ENCODE data around the gene BLACAT1. TPM values are rescaled to one million over a fixed set of nuclear protein-coding genes. Genes with fewer than 3 reads are reported as not detected.

Gene BLACAT1
- total RNA-seq, 1 experiment from 2014 or later, result 0.31 TPM

DNA sequence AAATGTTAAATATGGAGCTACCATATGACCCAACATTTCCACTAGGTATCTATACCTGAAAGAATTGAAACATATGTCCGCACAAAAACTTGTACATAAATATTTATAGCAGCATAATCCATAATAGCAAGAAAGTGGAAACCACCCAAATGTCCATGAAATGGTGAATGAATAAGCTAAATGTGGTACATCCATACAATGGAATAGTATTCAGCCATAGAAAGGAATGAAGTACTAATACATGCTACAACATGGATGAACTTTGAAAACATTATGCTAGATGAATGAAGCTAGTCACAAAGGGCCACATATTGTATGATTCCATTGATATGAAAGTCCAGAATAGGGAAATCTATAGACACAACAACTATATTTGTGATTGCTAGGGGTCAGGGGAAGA lies 20.0 kb upstream of the BLACAT1 start:
- Histone ChIP-seq H3K9me3 (ENCODE audit: control insufficient read depth, insufficient read depth, low read depth, low read length) (peaks cover 5% of the 10 kb centered on the region; the same call in 1 of the 2 replicates), H3K36me3 (ENCODE audit: control insufficient read depth, insufficient read depth, low read length) (no peaks in the 10 kb centered on the region), H3K27ac (ENCODE audit: low read length) (no peak overlapping the region), H3K4me3 (ENCODE audit: low read depth in 2 of 2, low read length in 2 of 2) (no peak overlapping the region), H3K27me3 (ENCODE audit: control insufficient read depth, insufficient read depth, low read length) (no peaks in the 10 kb centered on the region), H3K4me1 (ENCODE audit: control insufficient read depth, insufficient read depth, low read length) (peaks cover 28% of the 10 kb centered on the region)
- ChIA-PET POLR2A (interaction anchor here (0.6 kb wide), 1 partner anchor 24 kb away, joined by 5 read pairs; no protein-coding TSS in a partner anchor), CTCF (interaction anchor here (0.6 to 1.5 kb wide), 2 partner anchors 10 to 48 kb away, joined by 3 to 6 read pairs (median 5); no protein-coding TSS in a partner anchor)
- in situ Hi-C loops (cut with HindIII; ENCODE audit: low pct_unique_long_range_greater_than_20kb, low sequenced_read_pairs), result no loop called here
- BruUV-seq (replicated peaks), result no TSS peak
- TF ChIP-seq REST (IDR thresholded peaks at IDR 0.05; ENCODE audit: insufficient read depth in 1 of 2, low read depth in 2 of 2, low read length in 1 of 2), result no peak
- no peak for TF ChIP-seq POLR2AphosphoS5 (IDR thresholded peaks at IDR 0.05; ENCODE audit: low read depth, low read length)
- TF ChIP-seq TCF7L2 (IDR thresholded peaks at IDR 0.05; ENCODE audit: low read depth, low read length), result no peak
- TF ChIP-seq CTCF (IDR thresholded peaks at IDR 0.05), result no peak
- TF ChIP-seq SIN3A (IDR thresholded peaks at IDR 0.05; ENCODE audit: borderline replicate concordance, insufficient read depth, low read depth, low read length), result no peak
- intact Hi-C loops (cut with micrococcal nuclease; ENCODE audit: unreplicated experiment), result no loop called here
- no peak for ATAC-seq
- DNase-seq (ENCODE audit: low read depth, low spot score), result no peak

DNA sequence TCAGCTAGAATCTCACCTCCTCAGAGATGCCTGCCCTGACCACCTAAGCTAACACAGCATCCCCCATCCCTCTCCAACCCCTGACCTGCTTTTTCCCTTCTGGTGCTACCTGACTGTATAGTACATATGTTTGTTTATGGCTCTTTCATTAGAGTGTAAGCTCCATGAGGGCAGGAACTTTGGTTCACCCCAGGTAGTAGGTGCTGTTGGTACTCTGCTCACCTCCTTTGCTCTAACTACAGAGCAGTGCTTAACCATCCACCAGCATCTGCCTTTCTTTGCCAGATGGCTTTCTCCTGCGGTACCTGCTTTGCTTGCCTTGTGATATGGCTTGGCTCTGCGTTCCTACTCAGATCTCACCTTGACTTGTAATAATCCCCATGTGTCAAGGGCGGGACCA lies 18.7 kb upstream of the BLACAT1 start:
- in situ Hi-C loops (cut with HindIII; ENCODE audit: low pct_unique_long_range_greater_than_20kb, low sequenced_read_pairs) (no loop called here), intact Hi-C loops (cut with micrococcal nuclease; ENCODE audit: unreplicated experiment) (no loop called here)
- ATAC-seq (no peak), DNase-seq (ENCODE audit: low read depth, low spot score) (no peak)
- no TSS peak for BruUV-seq (replicated peaks)
- ChIA-PET CTCF (interaction anchor here (0.6 kb wide), 2 partner anchors 13 to 94 kb away, joined by 3 to 4 read pairs; no protein-coding TSS in a partner anchor), POLR2A (no interaction called here)
- no peak for TF ChIP-seq POLR2AphosphoS5 (IDR thresholded peaks at IDR 0.05; ENCODE audit: low read depth, low read length)
- no peak for TF ChIP-seq TCF7L2 (IDR thresholded peaks at IDR 0.05; ENCODE audit: low read depth, low read length)
- no peak for TF ChIP-seq SIN3A (IDR thresholded peaks at IDR 0.05; ENCODE audit: borderline replicate concordance, insufficient read depth, low read depth, low read length)
- TF ChIP-seq CTCF (IDR thresholded peaks at IDR 0.05), result no peak
- no peak for TF ChIP-seq REST (IDR thresholded peaks at IDR 0.05; ENCODE audit: insufficient read depth in 1 of 2, low read depth in 2 of 2, low read length in 1 of 2)
- Histone ChIP-seq H3K9me3 (ENCODE audit: control insufficient read depth, insufficient read depth, low read depth, low read length) (peaks cover 5% of the 10 kb centered on the region; the same call in 1 of the 2 replicates), H3K27ac (ENCODE audit: low read length) (no peak overlapping the region), H3K4me1 (ENCODE audit: control insufficient read depth, insufficient read depth, low read length) (peaks cover 23% of the 10 kb centered on the region), H3K27me3 (ENCODE audit: control insufficient read depth, insufficient read depth, low read length) (no peaks in the 10 kb centered on the region), H3K36me3 (ENCODE audit: control insufficient read depth, insufficient read depth, low read length) (no peaks in the 10 kb centered on the region), H3K4me3 (ENCODE audit: low read depth in 2 of 2, low read length in 2 of 2) (no peak overlapping the region)

Measured in Panc1 (cell line).